HG02884 (cell line): ENCODE results near the gene RLN2.
"Not testable (repeated sequence)": the region's sequence is repeated elsewhere in the genome, so short reads cannot be mapped to it uniquely, and the experiment has no call there.

ENCODE experiments used
- ATAC-seq: cut with Tn5 transposase; IDR thresholded peaks from one replicate; pipeline ENCODE4 v1.9.1; 2021; ENCODE audit warnings: mild to moderate bottlenecking, moderate library complexity; ENCODE audit not compliant: unreplicated experiment

The RLN2 gene, protein sequence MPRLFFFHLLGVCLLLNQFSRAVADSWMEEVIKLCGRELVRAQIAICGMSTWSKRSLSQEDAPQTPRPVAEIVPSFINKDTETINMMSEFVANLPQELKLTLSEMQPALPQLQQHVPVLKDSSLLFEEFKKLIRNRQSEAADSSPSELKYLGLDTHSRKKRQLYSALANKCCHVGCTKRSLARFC

DNA sequence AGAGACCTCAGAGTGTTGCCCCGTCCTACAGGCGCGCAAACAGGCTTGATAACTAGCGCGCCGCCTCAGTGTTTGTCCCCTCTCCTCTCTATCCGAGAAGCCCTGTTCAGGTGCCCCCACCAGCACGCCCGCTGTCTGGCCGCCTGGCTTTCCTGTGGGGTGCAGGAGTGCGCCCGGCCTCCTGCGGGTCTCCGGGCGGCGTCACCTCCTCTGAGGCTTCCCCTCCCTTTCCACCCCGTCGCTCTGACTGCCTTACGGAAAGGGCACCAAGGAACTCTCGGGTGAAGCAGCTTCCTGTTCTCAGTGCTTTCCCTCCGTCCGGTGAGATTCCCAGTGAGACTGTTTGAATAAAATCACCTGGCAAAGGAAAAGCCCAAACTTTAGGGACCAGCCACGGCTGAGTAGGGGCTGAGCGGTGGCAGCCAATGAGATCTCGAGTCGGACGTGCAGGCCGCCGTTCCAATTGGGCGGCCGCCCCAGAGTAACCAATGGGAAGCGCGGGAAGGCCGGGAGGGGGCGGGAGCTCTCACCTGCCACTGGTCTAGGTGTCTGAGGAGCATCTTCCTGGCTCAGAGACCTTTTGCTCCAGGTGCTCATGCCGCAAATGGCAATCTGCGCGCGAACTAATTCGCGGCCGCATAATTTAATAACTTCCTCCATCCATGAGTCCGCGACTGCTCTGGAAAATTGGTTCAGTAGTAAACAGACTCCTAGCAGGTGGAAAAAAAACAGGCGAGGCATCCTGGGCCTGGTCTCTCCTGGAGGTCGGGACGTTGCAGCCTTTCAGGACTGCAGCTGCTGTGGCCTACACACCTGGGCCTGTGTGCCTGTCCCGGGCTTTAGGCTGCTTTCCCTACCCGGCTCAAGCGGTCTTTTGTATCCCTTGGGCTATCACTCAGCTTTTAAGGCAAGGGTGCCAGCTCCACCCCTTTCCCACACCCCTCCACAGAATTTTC lies at the start of gene RLN2:
RLN2 (minus strand) TSS at position 877 of the 956 bp plus-strand sequence; CDS start at position 741, 136 bp downstream.
- ATAC-seq, result peak; percentile 98

DNA sequence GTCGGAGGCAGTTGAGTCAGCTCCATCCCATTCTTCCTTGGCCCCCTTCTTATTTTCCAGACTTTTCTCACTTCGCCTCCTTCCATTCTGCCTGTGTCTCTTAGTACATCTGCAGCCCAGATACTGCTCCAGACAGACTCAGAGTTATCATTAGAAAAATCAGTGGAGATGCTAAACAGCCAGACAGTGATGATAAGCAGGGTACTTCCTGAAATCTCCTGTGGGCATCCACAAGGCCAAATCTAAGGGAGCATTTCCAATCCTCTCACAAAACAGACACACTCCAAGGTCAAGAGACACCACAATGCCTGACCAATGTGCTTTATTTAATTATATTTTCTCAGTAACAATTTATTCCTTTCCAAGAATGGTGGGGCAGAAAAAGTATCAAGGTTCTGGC lies 49.7 kb upstream of the RLN2 start:
- no peak for ATAC-seq

DNA sequence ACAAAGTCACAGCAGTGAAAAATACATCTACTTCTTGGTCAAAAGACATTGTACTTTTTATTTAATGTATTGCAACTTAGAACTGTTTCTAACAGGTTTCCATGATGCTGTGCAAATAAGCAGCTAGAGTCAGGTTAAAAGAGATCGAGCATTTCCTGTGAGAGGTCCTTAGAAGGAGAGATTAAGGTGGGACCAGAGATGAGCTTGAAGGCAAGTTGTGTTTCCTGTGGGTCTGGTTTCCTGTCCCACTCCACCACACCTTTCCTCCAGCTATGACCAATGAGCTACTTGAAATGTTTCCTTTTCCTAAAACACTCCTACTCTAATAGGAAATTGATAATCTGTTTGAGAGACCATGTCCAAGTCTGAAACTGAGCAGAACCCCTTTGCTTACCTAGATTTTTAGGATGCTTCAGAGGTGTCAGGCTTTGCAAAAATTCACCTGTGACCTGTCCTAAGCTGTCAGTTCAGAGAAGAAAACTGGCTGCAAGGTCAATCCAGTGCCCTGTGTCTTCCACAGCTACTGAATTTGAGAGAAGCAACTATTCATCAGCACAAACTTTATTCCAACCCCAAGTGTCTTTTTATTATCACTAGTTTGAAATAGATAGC lies 48.2 kb upstream of the RLN2 start:
- no peak for ATAC-seq

DNA sequence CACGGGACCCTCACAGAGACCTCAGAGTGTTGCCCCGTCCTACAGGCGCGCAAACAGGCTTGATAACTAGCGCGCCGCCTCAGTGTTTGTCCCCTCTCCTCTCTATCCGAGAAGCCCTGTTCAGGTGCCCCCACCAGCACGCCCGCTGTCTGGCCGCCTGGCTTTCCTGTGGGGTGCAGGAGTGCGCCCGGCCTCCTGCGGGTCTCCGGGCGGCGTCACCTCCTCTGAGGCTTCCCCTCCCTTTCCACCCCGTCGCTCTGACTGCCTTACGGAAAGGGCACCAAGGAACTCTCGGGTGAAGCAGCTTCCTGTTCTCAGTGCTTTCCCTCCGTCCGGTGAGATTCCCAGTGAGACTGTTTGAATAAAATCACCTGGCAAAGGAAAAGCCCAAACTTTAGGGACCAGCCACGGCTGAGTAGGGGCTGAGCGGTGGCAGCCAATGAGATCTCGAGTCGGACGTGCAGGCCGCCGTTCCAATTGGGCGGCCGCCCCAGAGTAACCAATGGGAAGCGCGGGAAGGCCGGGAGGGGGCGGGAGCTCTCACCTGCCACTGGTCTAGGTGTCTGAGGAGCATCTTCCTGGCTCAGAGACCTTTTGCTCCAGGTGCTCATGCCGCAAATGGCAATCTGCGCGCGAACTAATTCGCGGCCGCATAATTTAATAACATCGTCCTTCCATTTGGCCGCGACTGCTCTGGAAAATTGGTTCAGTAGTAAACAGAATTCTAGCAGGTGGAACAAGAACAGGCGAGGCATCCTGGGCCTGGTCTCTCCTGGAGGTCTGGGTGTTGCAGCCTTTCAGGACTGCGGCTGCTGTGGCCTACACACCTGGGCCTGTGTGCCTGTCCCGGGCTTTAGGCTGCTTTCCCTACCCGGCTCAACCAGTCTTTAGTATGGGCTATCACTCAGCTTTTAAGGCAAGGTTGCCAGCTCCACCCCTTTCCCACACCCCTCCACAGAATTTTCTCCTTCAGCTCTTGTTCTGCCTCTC lies 34.8 kb upstream of the RLN2 start, which contains the start of gene RLN1:
RLN1 (minus strand) TSS at position 885 of the 990 bp plus-strand sequence; CDS start at position 755, 130 bp downstream.
- ATAC-seq, result peak; percentile 99

DNA sequence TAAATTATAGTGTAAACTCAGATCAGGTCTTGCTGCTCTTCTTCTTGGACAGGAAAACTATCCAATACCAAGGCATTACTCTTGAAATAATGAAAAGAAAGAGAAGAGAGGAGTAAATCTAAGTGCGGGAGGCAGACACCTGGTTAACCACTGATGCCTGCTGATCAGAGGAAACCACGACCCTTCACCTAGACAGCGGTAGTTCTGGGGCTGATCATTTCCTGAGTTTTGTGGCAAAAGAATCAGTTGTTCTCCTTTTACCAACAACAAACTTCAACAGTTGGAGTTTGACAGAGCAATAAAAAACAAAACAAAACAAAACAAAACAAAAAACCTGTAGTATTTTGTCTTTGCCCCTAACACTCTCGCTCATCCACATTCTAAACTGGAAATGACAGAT lies 32.2 kb upstream of the RLN2 start:
- ATAC-seq, result no peak

DNA sequence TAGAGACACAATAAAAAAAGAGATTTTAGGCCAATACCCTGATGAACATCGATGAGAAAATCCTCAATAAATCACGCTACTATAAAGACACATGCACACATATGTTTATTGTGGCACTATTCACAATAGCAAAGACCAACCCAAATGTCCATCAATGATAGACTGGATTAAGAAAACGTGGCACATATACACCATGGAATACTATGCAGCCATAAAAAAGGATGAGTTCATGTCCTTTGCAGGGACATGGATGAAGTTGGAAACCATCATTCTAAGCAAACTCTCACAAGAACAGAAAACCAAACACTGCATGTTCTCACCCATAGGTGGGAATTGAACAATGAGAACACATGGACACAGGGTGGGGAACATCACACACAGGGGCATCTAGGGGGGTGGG lies 26.8 kb upstream of the RLN2 start:
- ATAC-seq, result not testable (repeated sequence)

DNA sequence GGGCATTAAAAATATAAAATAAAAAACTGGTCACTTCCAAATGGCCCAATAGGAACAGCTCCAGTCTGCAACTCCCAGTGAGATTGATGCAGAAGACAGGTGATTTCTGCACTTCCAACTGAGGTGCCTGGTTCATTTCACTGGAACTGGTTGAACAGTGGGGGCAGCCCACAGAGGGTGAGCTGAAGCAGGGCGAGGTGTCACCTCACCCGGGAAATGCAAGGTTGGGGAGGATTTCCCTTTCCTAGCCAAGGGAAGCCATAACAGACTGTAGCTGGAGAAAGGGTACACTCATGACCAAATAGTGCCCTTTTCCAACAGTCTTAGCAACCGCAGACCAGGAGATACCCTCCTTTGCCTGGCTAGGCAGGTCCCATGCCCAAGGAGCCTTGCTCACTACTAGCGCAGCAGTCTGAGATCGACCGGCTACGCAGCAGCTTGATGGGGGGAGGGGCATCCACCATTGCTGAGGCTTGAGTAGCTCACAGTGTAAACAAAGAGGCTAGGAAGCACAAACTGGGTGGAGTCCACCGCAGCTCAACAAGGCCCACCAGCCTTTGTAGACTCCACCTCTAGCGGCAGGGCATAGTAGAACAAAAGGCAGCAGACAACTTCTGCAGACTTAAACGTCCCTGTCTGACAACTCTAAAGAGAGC lies 22.5 kb upstream of the RLN2 start:
- ATAC-seq, result no peak

DNA sequence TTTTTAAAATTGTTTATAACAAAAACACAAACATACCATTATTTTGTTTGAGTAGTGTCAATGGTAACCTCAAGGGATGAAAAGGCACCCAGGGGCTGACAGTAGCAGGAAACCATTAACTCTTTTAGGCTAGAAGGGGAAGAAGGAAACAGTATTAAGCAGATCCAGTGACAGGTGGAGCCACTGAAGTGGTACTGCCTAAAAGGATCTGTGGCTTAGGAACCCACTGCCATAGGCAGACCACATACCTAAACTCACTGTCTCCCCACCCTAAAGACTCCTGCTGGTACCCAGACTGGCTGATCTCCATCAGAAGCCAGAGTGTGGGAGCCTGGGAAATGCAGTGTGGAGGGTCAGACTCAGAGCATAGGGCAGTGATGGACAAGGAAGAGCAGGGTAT lies 21.7 kb upstream of the RLN2 start:
- ATAC-seq, result no peak

DNA sequence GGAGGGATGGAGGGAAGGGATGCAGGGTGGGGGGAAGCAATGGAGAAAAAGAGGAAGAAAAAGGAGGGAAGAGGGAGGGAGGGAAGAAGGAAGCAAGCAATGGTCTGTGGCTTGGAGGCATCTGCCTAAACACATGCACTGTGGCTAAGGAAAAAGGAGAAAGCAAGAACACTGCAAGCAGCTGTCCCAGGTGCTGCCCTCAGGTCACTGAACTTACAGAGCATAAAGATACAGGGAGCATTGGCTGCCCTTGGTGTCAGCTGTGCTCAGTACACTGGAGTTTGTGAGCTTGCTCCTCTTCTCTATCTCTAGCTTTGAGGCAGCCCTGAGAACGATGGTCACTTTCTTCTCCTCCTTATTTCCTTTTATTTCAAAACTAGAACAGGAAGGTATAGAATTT lies 17.1 kb upstream of the RLN2 start:
- not testable (repeated sequence) for ATAC-seq

DNA sequence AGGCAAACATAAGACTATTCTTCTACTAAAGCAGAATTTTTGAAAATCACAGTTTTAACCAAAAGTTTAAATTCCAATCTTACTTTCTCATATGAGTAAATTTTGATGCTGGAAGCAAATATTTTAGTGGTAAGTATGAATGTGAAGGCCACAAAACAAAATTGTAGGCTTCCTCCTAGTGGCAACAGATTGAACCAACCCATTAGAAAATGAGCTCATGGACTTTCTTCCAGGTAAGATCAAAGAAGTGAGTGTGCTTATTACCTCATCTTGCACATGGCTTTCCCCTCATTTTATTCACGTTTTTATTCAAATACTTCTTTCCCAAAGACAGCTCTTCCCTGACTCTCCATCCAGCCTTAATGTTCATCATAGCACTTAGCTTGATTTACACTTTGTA lies 16.5 kb upstream of the RLN2 start:
- no peak for ATAC-seq

DNA sequence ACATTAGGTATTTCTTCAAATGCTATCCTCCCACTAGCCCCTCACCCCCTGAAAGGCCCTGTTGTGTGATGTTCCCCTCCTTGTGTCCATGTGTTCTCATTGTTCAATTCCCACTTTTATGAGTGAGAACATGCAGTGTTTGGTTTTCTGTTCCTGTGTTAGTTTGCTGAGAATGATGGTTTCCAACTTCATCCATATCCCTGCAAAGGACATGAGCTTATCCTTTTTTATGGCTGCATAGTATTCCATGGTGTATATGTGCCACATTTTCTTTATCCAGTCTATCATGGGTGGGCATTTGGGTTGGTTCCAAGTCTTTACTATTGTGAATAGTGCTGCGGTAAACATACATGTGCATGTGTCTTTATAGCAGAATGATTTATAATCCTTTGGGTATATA lies 11.9 kb upstream of the RLN2 start:
- ATAC-seq, result not testable (repeated sequence)

DNA sequence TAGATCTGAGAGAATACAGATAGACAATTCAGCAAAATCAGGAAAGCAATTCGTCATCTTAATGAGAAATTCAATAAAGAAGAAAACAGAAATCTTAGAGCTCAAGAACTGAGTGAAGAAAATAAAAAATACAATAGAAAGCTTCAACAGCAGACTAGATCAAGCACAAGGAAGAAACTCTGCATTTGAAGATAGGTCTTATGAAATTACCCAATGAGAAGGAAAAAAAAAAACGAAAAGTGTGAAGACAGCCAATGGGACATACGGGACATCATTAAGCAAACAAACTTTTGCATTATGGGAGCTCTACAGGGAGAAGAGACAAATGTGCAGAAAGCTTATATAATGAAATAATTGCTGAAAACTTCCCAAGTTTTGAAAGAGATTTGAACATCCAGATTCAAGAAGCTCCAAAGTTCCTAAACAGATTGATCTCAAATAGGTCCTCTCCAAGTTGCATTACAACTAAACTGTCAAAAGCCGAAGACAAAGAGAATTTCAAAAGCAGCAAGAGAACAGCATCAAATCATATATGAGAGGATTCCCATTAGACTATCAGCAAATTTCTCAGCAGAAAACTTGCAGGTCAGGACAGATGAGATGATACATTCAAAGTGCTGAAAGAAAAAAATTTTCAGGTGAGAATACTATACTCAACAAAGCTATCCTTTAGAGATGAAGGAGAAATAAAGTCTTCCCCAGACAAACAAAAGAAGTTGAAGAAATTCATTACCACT lies 10.8 kb upstream of the RLN2 start:
- ATAC-seq, result no peak

DNA sequence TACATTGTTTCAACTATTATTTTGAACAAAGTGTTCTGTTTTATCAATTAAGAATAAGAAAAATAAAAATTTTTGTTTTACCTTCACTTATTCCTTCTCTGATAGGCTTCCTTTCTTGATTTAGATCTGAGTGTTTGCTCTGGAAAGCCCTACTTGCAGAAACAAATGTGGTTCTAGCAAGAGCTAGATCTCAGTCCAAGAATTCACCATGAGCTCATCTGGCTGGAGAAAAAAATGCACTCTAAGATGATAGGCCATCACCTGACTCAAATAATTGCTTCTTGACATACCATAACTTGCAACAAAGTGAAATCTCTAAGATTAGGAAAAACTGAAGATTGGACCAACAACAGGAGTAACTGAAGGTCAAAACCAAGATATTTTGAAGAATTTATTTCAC lies 6.3 kb upstream of the RLN2 start:
- ATAC-seq, result no peak

DNA sequence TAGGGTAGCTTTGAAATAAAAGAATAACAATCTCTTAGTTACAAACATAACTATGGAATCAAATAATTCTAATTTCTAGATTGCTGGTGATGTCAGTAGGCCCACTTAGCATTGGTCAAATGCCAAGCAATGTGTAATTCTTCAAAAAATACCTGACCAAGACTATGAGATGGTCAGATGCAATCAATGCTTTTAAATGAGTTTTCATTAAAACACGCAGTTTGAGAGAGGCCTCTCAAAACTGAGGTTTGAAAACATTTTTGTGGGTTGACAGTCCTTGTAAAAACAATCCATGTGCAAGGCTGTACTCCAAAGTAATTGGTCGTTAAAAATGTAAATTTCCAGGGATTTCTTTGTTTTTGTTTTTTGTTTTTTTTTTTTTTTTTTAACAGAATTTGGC lies 1.2 kb upstream of the RLN2 start:
- no peak for ATAC-seq

DNA sequence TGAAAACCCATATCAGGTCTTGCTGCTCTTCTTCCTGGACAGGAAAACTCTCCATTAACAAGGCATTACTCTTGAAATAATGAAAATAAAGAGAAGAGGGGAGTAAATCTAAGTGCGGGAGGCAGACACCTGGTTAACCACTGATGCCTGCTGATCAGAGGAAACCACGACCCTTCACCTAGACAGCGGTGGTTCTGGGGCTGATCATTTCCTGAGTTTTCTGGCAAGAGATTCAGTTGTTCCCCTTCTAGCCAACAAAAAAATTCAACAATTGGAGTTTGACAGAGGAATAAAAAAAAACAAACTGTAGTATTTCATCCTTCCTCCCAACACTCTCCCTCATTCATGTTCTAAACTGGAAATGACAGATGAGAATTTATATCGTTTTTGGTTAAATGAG lies 3.0 kb downstream of the RLN2 start:
- no peak for ATAC-seq

DNA sequence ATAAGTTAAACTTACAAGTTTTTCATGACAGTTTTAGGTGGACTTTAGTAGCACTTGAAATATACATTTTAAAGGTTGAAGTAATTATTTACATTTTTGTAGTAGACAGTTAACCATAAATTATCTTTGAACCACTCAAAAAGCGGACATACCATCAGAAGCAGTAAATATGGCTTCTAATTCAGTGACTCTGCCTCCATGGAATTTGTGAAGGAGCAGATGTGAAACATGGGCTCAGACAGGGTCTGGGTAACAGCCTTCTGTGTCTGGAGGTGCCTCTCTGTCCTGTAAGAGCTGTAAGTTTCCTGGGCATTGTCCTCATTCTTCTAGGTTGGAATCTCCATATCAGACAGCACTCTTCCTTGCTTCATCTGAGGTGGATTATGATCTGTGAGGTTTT lies 12.4 kb downstream of the RLN2 start:
- ATAC-seq, result no peak

DNA sequence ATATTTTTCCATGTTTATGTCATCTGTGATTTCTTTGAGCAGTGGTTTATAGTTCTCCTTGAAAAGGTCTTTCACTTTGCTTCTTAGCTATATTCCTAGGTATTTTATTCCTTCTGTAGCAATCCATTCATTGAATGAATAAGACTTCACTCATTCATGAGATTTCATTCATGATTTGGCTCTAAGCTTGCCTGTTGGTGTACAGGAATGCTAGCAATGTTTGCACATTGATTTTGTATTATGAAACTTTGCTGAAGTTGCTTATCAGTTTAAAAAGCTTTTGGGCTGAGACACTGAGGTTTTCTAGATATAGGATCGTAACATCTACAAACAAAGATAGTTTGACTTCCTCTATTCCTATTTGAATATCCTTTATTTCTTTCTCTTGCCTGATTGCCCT lies 15.9 kb downstream of the RLN2 start:
- no peak for ATAC-seq

DNA sequence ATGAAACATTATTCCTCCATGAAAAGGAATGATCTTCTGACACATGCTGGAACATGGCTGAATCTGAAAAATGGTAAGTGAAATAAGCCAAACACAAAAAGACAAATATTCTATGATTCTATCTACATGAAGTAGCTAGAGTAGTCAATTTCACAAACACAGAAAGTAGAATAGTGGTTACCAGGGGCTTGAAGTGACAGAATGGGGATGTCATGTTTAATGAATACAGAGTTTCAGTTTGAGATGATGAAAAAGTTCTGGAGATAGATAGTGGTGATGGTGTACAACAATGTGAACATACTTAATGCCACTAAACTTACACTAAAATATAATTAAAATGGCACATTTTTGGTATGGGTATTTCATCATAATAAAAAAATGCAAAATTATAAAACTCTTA lies 18.3 kb downstream of the RLN2 start:
- no peak for ATAC-seq

DNA sequence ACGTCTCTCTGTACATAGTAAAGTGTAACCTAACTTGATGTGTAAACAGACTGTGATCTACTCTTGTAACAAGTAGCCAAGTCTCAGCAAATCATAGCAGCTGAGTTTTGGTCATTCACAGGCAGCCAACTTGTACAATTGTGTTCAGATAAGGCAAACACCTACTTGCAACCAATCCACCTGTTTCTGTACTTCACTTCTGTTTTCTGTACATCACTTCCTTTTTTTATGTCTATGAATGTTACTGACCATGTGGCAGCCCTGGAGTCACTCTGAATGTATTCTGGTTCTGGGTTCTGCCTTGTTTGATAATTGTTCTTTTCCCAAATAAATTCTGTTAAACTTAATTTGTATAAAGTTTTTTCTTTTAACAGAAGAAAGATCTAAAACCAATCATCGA lies 26.0 kb downstream of the RLN2 start:
- ATAC-seq, result no peak
